Peyer's patch (tissue), 4 donors: ENCODE results near the gene DRAM1. TPM values are rescaled to one million over a fixed set of nuclear protein-coding genes. Genes with fewer than 3 reads are reported as not detected.

ENCODE experiments used
- DNase-seq, 3 donors: peaks; one replicate each; pipeline ENCODE4 v3.0.0-alpha.2; 2017 to 2019
- H3K27ac ChIP-seq, 4 donors: fragments of 200-600 bp; sonication (generic); one replicate each; pipeline ENCODE4 v1.5.1; 2016 to 2019
- H3K27me3 ChIP-seq, 2 donors: fragments of 200-600 bp; sonication (generic); one replicate each; pipeline ENCODE4 v1.5.1; 2019
- H3K36me3 ChIP-seq, 3 donors: fragments of 200-600 bp; sonication (generic); one replicate each; pipeline ENCODE4 v1.5.1; 2016 to 2019
- H3K4me1 ChIP-seq, 4 donors: fragments of 200-600 bp; sonication (generic); one replicate each; pipeline ENCODE4 v1.5.1; 2016 to 2019
- H3K4me3 ChIP-seq, 4 donors: fragments of 200-600 bp; sonication (generic); 1 replicate in 3 of 4; 2 replicates in 1 of 4; pipeline ENCODE4 v1.5.1; 2016 to 2019; ENCODE audit warnings: mild to moderate bottlenecking in 1 of 4
- H3K9me3 ChIP-seq, 4 donors: fragments of 200-600 bp; sonication (generic); one replicate each; pipeline ENCODE4 v1.5.1; 2016 to 2019; ENCODE audit warnings: mild to moderate bottlenecking in 1 of 4
- POLR2A ChIP-seq, 2 donors: fragments of 450-650 bp; IDR thresholded peaks; one replicate each; pipeline ENCODE4 v1.5.1; 2017; ENCODE audit warnings: antibody characterized with exemption in 2 of 2, mild to moderate bottlenecking in 2 of 2, moderate library complexity in 2 of 2
- total RNA-seq, 4 donors: library from RNA; depleted of rRNA; stranded (reverse); fragments of >200 nt; gene quantifications; one replicate each; pipeline ENCODE4 v1.1.0, GENCODE V29; 2016
- TF ChIP-seq, protein P1 (sequence below), 6 experiments: fragments of 450-650 bp in 4 of 6; fragments of 200-600 bp in 2 of 6; sonication (generic) in 1 of 6; IDR thresholded peaks; one replicate each; pipeline ENCODE4 v1.5.1; 2017 to 2019; ENCODE audit warnings: antibody characterized with exemption in 6 of 6, mild to moderate bottlenecking in 3 of 6, moderate library complexity in 1 of 6

Gene DRAM1
- total RNA-seq, 4 donors from 2014 or later: 3.2 to 7.4 (median 5.7) TPM

- no peaks in the 10 kb centered on the region for H3K36me3 ChIP-seq
- TF ChIP-seq POLR2A (IDR thresholded peaks at IDR 0.05): no peak
- TF ChIP-seq, protein P1, sequence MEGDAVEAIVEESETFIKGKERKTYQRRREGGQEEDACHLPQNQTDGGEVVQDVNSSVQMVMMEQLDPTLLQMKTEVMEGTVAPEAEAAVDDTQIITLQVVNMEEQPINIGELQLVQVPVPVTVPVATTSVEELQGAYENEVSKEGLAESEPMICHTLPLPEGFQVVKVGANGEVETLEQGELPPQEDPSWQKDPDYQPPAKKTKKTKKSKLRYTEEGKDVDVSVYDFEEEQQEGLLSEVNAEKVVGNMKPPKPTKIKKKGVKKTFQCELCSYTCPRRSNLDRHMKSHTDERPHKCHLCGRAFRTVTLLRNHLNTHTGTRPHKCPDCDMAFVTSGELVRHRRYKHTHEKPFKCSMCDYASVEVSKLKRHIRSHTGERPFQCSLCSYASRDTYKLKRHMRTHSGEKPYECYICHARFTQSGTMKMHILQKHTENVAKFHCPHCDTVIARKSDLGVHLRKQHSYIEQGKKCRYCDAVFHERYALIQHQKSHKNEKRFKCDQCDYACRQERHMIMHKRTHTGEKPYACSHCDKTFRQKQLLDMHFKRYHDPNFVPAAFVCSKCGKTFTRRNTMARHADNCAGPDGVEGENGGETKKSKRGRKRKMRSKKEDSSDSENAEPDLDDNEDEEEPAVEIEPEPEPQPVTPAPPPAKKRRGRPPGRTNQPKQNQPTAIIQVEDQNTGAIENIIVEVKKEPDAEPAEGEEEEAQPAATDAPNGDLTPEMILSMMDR (IDR thresholded peaks at IDR 0.05): no peak
- no peak for DNase-seq
- no peaks in the 10 kb centered on the region for H3K27me3 ChIP-seq
- no peaks in the 10 kb centered on the region for H3K4me1 ChIP-seq
- no peaks in the 10 kb centered on the region for H3K9me3 ChIP-seq
- no peak overlapping the region for H3K27ac ChIP-seq
- no peak overlapping the region for H3K4me3 ChIP-seq
Observed at GRCh38 chr12:101923045-101923718, 45.8 kb downstream of the DRAM1 start.

GRCh38 chr12:101924618-101925017, 47.2 kb downstream of the DRAM1 start:
- Histone ChIP-seq H3K4me3 (no peak overlapping the region), H3K4me1 (no peaks in the 10 kb centered on the region), H3K9me3 (no peaks in the 10 kb centered on the region), H3K27ac (peak overlapping the region in 2 of 4 donors; percentile 61 to 64), H3K36me3 (no peaks in the 10 kb centered on the region), H3K27me3 (no peaks in the 10 kb centered on the region)
- no peak for TF ChIP-seq POLR2A (IDR thresholded peaks at IDR 0.05)
- TF ChIP-seq, protein P1 (IDR thresholded peaks at IDR 0.05): no peak
- DNase-seq: no peak

- Histone ChIP-seq H3K36me3 (no peaks in the 10 kb centered on the region), H3K27me3 (no peaks in the 10 kb centered on the region), H3K4me3 (no peak overlapping the region), H3K27ac (peak overlapping the region in 2 of 4 donors; percentile 42 to 61), H3K9me3 (no peaks in the 10 kb centered on the region), H3K4me1 (no peaks in the 10 kb centered on the region)
- TF ChIP-seq, protein P1 (IDR thresholded peaks at IDR 0.05): no peak
- no peak for TF ChIP-seq POLR2A (IDR thresholded peaks at IDR 0.05)
- peak in 1 of 3 donors; percentile 70 for DNase-seq
Observed at GRCh38 chr12:101925361-101925760, 48.0 kb downstream of the DRAM1 start.

DNA sequence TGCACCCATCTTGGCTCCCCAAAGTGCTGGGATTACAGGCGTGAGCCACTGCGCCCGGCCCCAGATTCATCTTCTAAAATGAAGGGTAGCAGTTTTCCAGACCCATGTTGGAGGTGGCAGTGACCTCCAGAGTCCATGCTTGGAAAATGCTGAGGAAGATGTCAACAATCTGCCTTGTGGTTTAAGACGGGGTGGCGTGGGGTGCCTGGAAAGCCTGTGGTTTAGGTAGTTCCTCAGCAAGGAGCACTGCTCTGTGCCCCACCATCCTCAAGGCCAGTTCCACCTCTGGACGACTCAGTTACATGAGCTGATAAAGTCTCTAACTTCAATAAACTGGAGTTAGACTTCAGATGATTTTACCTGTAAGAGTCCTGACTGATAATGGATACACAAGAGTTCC, 48.6 kb downstream of the DRAM1 start:
- no peaks in the 10 kb centered on the region for H3K27me3 ChIP-seq
- no peak for DNase-seq
- H3K4me3 ChIP-seq: no peak overlapping the region
- no peaks in the 10 kb centered on the region for H3K4me1 ChIP-seq
- no peak for TF ChIP-seq POLR2A (IDR thresholded peaks at IDR 0.05)
- TF ChIP-seq, protein P1 (IDR thresholded peaks at IDR 0.05): no peak
- no peaks in the 10 kb centered on the region for H3K9me3 ChIP-seq
- no peaks in the 10 kb centered on the region for H3K36me3 ChIP-seq
- peak overlapping the region in 2 of 4 donors; percentile 48 to 53 for H3K27ac ChIP-seq

- no peaks in the 10 kb centered on the region for H3K9me3 ChIP-seq
- H3K27ac ChIP-seq: no peak overlapping the region
- H3K36me3 ChIP-seq: no peaks in the 10 kb centered on the region
- DNase-seq: no peak
- H3K4me3 ChIP-seq: no peak overlapping the region
- TF ChIP-seq, protein P1 (IDR thresholded peaks at IDR 0.05): no peak
- TF ChIP-seq POLR2A (IDR thresholded peaks at IDR 0.05): no peak
- no peaks in the 10 kb centered on the region for H3K4me1 ChIP-seq
- H3K27me3 ChIP-seq: no peaks in the 10 kb centered on the region
Observed at GRCh38 chr12:101927036-101927435, 49.7 kb downstream of the DRAM1 start.
